ENCODE measurements around the gene CEP57. TPM values are rescaled to one million over a fixed set of nuclear protein-coding genes. Genes with fewer than 3 reads are reported as not detected.

The CEP57 gene
- total and polyA plus RNA-seq, 2 of the 13 experiments (the other 11 are each of a cell fraction or from before 2014, with no cell fraction given), result 34.3 to 59.4 TPM

- in situ Hi-C loops (cut with HindIII; ENCODE audit: extremely low pct_ligation_motif_present, low pct_unique_long_range_greater_than_20kb), result loop anchor here (10.0 kb wide), 2 partner anchors 561 to 591 kb away; partner anchors contain the start of gene JRKL
- Histone ChIP-seq H4K20me1 (ENCODE audit: insufficient read depth, low read length) (no peaks in the 10 kb centered on the region), H2AFZ (ENCODE audit: low read length) (no peak overlapping the region), H3K4me2 (ENCODE audit: low read depth, low read length) (no peak overlapping the region), H3K4me1 (ENCODE audit: insufficient read depth, low read length) (no peaks in the 10 kb centered on the region), H3K9ac (ENCODE audit: insufficient read depth, low read depth, low read length) (no peak overlapping the region), H3K9me3 (ENCODE audit: low read length) (no peaks in the 10 kb centered on the region), H3K4me3 (replicated peaks in 1 of 3; ENCODE audit: insufficient read depth in 1 of 3, low read depth in 2 of 3, low read length in 3 of 3) (no peak overlapping the region), H3K36me3 (replicated peaks in 1 of 2; ENCODE audit: control insufficient read depth in 1 of 2, insufficient read depth in 2 of 2, low read length in 2 of 2) (peaks cover 10 to 53% of the 10 kb centered on the region in 2 experiments), H3K27ac (ENCODE audit: extremely low read length, insufficient read depth, low read length) (no peak overlapping the region), H3K79me2 (ENCODE audit: insufficient read depth, low read length) (no peaks in the 10 kb centered on the region), H3K27me3 (ENCODE audit: control insufficient read depth in 1 of 2, insufficient read depth in 2 of 2, low read length in 2 of 2) (no peaks in the 10 kb centered on the region)
- intact Hi-C loops (cut with micrococcal nuclease; ENCODE audit: unreplicated experiment), result loop anchor here (10.0 kb wide), 1 partner anchor 221 kb away; no protein-coding TSS in a partner anchor
- ChIA-PET CTCF (ENCODE audit: low intra/inter-chr PET ratio, low total read pairs) (no interaction called here), POLR2A (no interaction called here)
- no TSS peak for BruUV-seq (replicated peaks)
- ATAC-seq (no peak), DNase-seq (ENCODE audit: low spot score) (no peak), FAIRE-seq (no peak)
- 95% methylated on average over 1 of the region's 1 CpG for WGBS (ENCODE audit: low lambda C conversion rate)
- TF ChIP-seq TSC22D2 (CRISPR knock-in tag; IDR thresholded peaks at IDR 0.05; ENCODE audit: borderline replicate concordance) (no peak), GRHL1 (CRISPR knock-in tag; conservative IDR thresholded peaks at IDR 0.05) (no peak), AKAP8 (CRISPR knock-in tag; IDR thresholded peaks at IDR 0.05) (no peak), ZNF552 (CRISPR knock-in tag; IDR thresholded peaks at IDR 0.05; ENCODE audit: borderline replicate concordance) (no peak), SAFB2 (CRISPR knock-in tag; IDR thresholded peaks at IDR 0.05; ENCODE audit: borderline replicate concordance, low read depth) (no peak), THRA (CRISPR knock-in tag; IDR thresholded peaks at IDR 0.05; ENCODE audit: borderline replicate concordance) (no peak), BCL6 (CRISPR knock-in tag; IDR thresholded peaks at IDR 0.05) (no peak), SKIL (CRISPR knock-in tag; IDR thresholded peaks at IDR 0.05; ENCODE audit: borderline replicate concordance) (no peak), ZNF317 (CRISPR knock-in tag; IDR thresholded peaks at IDR 0.05) (no peak), SNAPC2 (CRISPR knock-in tag; IDR thresholded peaks at IDR 0.05) (no peak), ZNF18 (CRISPR knock-in tag; IDR thresholded peaks at IDR 0.05; ENCODE audit: insufficient replicate concordance) (no peak), HNRNPH1 (optimal IDR thresholded peaks at IDR 0.05; ENCODE audit: low read depth, low read length) (no peak), KAT8 (CRISPR knock-in tag; IDR thresholded peaks at IDR 0.05) (no peak), MXD3 (CRISPR knock-in tag; IDR thresholded peaks at IDR 0.05) (no peak), MAFK (conservative IDR thresholded peaks at IDR 0.05 in 1 of 2, IDR thresholded peaks at IDR 0.05 in 1 of 2; ENCODE audit: low read length in 2 of 2) (no peak), ZBTB42 (CRISPR knock-in tag; IDR thresholded peaks at IDR 0.05) (no peak), ZBTB3 (CRISPR knock-in tag; IDR thresholded peaks at IDR 0.05; ENCODE audit: borderline replicate concordance, low read depth) (no peak), TOE1 (CRISPR knock-in tag; IDR thresholded peaks at IDR 0.05) (no peak)
Measured at GRCh38 chr11:95833378-95833777, 43.1 kb downstream of the CEP57 start.
